HG03108 (cell line): ENCODE measurements around the gene MARK3.

Source experiments
- ATAC-seq: cut with Tn5 transposase; IDR thresholded peaks from one replicate; pipeline ENCODE4 v1.9.1; 2021; ENCODE audit warnings: moderate library complexity; ENCODE audit not compliant: unreplicated experiment

The MARK3 gene

GRCh38 chr14:103546652-103547454, 161.6 kb downstream of the MARK3 start:
- no peak for ATAC-seq

GRCh38 chr14:103547455-103547940, 162.3 kb downstream of the MARK3 start:
- no peak for ATAC-seq

GRCh38 chr14:103547941-103548462, 162.8 kb downstream of the MARK3 start:
- no peak for ATAC-seq

GRCh38 chr14:103548463-103549351, 163.5 kb downstream of the MARK3 start:
- ATAC-seq = no peak

GRCh38 chr14:103549361-103550311, 164.4 kb downstream of the MARK3 start:
- no peak for ATAC-seq

- no peak for ATAC-seq
These were observed 165.5 kb downstream of the MARK3 start for GRCh38 chr14:103550451-103551337.

GRCh38 chr14:103551338-103551762, 166.1 kb downstream of the MARK3 start:
- ATAC-seq = no peak

- no peak for ATAC-seq
These were observed 167.0 kb downstream of the MARK3 start for GRCh38 chr14:103552011-103552845.

GRCh38 chr14:103552846-103553210, 167.6 kb downstream of the MARK3 start:
- ATAC-seq = no peak
